ENCODE data around the gene PDE3A.

Gene PDE3A

GRCh38 chr12:20503858-20504257, 135.5 kb downstream of the PDE3A start:
- no peak for TF ChIP-seq JUND (IDR thresholded peaks at IDR 0.05; ENCODE audit: low read depth)
- in situ Hi-C loops (cut with HindIII; ENCODE audit: low pct_unique_long_range_greater_than_20kb, low sequenced_read_pairs), result no loop called here
- no peak for DNase-seq (ENCODE audit: low read depth in 1 of 2, low spot score in 1 of 2)

GRCh38 chr12:20505056-20505455, 136.7 kb downstream of the PDE3A start:
- DNase-seq (ENCODE audit: low read depth in 1 of 2, low spot score in 1 of 2), result no peak
- no peak for TF ChIP-seq JUND (IDR thresholded peaks at IDR 0.05; ENCODE audit: low read depth)
- in situ Hi-C loops (cut with HindIII; ENCODE audit: low pct_unique_long_range_greater_than_20kb, low sequenced_read_pairs), result no loop called here

GRCh38 chr12:20507056-20507455, 138.7 kb downstream of the PDE3A start:
- DNase-seq (ENCODE audit: low read depth in 1 of 2, low spot score in 1 of 2), result no peak
- no peak for TF ChIP-seq JUND (IDR thresholded peaks at IDR 0.05; ENCODE audit: low read depth)
- in situ Hi-C loops (cut with HindIII; ENCODE audit: low pct_unique_long_range_greater_than_20kb, low sequenced_read_pairs), result no loop called here

GRCh38 chr12:20507711-20508110, 139.4 kb downstream of the PDE3A start:
- in situ Hi-C loops (cut with HindIII; ENCODE audit: low pct_unique_long_range_greater_than_20kb, low sequenced_read_pairs), result no loop called here

GRCh38 chr12:20508359-20508758, 140.0 kb downstream of the PDE3A start:
- in situ Hi-C loops (cut with HindIII; ENCODE audit: low pct_unique_long_range_greater_than_20kb, low sequenced_read_pairs), result no loop called here
- no peak for TF ChIP-seq JUND (IDR thresholded peaks at IDR 0.05; ENCODE audit: low read depth)
- DNase-seq (ENCODE audit: low read depth in 1 of 2, low spot score in 1 of 2), result no peak

More at GRCh38 chr12:20507711-20508110, 139.4 kb downstream of the PDE3A start:
- DNase-seq (ENCODE audit: low read depth in 1 of 2, low spot score in 1 of 2), result no peak
- no peak for TF ChIP-seq JUND (IDR thresholded peaks at IDR 0.05; ENCODE audit: low read depth)

- no peak for TF ChIP-seq JUND (IDR thresholded peaks at IDR 0.05; ENCODE audit: low read depth)
- in situ Hi-C loops (cut with HindIII; ENCODE audit: low pct_unique_long_range_greater_than_20kb, low sequenced_read_pairs), result no loop called here
- DNase-seq (ENCODE audit: low read depth in 1 of 2, low spot score in 1 of 2), result no peak
These were observed 140.6 kb downstream of the PDE3A start for GRCh38 chr12:20508962-20509361.

DNA sequence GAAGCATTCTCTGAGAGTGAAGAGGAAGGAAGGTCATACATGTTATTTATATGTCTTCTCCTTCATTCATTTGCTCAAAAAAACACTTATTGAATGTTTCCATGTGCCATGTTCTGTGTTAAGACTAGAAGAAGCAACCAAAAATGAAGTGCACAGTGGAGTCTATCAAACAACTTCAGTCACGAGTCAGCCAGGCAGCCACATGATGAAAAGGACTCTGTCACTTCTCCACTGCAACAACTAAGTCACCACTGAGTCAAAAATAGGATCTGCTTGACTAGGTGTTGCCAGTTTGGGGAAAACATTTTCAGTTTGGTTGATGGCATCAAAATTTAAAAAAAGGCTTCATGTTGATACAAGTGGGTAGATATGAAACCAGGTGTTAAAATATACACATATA, 142.5 kb downstream of the PDE3A start:
- in situ Hi-C loops (cut with HindIII; ENCODE audit: low pct_unique_long_range_greater_than_20kb, low sequenced_read_pairs), result no loop called here

GRCh38 chr12:20513189-20513588, 144.9 kb downstream of the PDE3A start:
- in situ Hi-C loops (cut with HindIII; ENCODE audit: low pct_unique_long_range_greater_than_20kb, low sequenced_read_pairs), result no loop called here
- no peak for TF ChIP-seq JUND (IDR thresholded peaks at IDR 0.05; ENCODE audit: low read depth)
- no peak for DNase-seq (ENCODE audit: low read depth in 1 of 2, low spot score in 1 of 2)

More for the DNA sequence above, 142.5 kb downstream of the PDE3A start:
- no peak for DNase-seq (ENCODE audit: low read depth in 1 of 2, low spot score in 1 of 2)
- no peak for TF ChIP-seq JUND (IDR thresholded peaks at IDR 0.05; ENCODE audit: low read depth)

DNA sequence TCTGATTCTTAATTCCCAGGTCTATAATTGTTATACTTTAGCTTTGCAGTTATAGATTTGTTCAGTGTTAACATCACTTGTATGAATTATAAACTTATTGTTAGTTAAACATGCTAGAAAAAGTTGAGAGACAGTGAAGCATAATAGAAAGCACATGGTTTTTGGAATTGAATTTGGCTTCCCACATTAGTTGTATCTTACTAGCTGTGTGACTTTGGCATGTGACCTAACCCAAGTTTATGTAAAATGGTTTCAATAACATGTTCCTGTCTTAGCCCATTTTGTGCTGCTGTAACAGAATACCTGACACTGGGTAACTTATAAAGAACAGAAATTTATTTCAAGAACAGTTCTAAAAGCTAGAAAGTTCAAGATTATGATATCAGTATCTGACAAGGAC, 146.3 kb downstream of the PDE3A start:
- no peak for TF ChIP-seq JUND (IDR thresholded peaks at IDR 0.05; ENCODE audit: low read depth)
- in situ Hi-C loops (cut with HindIII; ENCODE audit: low pct_unique_long_range_greater_than_20kb, low sequenced_read_pairs), result no loop called here
- DNase-seq (ENCODE audit: low read depth in 1 of 2, low spot score in 1 of 2), result no peak

DNA sequence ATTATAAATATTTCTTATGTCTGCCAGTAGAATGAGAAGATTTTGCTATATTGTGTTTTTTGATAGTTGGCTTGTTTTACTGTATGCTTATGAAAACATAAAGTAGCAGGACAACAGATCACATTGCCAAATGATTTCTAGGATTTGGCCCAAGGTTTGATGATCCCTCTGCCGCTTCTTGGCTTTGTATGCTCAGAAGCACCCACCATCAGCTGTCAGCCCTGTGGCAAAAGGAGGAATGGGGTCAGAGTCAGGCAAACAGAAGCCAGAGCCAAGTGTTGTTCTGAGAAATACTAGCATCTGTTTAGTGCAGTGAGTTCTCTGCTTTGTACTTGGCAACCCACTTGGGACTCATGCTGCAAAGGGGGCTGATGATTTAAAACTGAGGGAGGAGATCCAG, 152.2 kb downstream of the PDE3A start:
- DNase-seq (ENCODE audit: low read depth in 1 of 2, low spot score in 1 of 2), result no peak
- in situ Hi-C loops (cut with HindIII; ENCODE audit: low pct_unique_long_range_greater_than_20kb, low sequenced_read_pairs), result no loop called here

GRCh38 chr12:20523658-20524057, 155.3 kb downstream of the PDE3A start:
- in situ Hi-C loops (cut with HindIII; ENCODE audit: low pct_unique_long_range_greater_than_20kb, low sequenced_read_pairs), result no loop called here
- DNase-seq (ENCODE audit: low read depth in 1 of 2, low spot score in 1 of 2), result no peak
- no peak for TF ChIP-seq JUND (IDR thresholded peaks at IDR 0.05; ENCODE audit: low read depth)

More for the DNA sequence above, 152.2 kb downstream of the PDE3A start:
- TF ChIP-seq JUND (IDR thresholded peaks at IDR 0.05; ENCODE audit: low read depth), result no peak

GRCh38 chr12:20524113-20524512, 155.8 kb downstream of the PDE3A start:
- no peak for DNase-seq (ENCODE audit: low read depth in 1 of 2, low spot score in 1 of 2)
- no peak for TF ChIP-seq JUND (IDR thresholded peaks at IDR 0.05; ENCODE audit: low read depth)
- in situ Hi-C loops (cut with HindIII; ENCODE audit: low pct_unique_long_range_greater_than_20kb, low sequenced_read_pairs), result no loop called here

DNA sequence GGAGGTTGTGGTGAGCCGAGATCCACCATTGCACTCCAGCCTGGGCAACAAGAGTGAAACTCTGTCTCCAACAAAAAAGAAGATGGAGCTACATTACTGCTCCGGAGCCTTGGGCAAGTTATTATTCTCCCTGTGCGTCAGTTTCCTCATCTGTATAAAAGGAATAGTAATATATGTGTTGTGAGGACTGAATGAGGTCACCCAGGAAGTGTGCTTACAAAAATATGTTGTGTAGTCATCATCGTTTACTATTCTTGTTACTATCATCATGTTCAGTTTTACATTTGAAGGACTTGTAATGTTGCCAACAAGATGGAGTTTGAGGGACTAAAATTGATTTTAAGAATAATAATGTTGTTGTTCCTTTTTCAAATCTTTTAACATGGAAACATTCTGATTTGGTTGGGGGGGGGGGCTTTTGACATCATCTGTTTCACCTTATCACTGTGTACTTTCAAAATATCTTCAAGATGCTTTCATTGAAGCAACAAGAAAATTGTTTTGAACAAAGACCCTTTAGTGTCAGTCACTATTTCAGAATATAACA, 156.8 kb downstream of the PDE3A start:
- TF ChIP-seq JUND (IDR thresholded peaks at IDR 0.05; ENCODE audit: low read depth), result no peak
- in situ Hi-C loops (cut with HindIII; ENCODE audit: low pct_unique_long_range_greater_than_20kb, low sequenced_read_pairs), result no loop called here
- DNase-seq (ENCODE audit: low read depth in 1 of 2, low spot score in 1 of 2), result no peak

All from T47D (cell line).